OCI-LY3 (cell line): ENCODE results near the gene CCR7.

Experiments
- H2AFZ ChIP-seq: fragments of 200-600, 300-600 bp; shearing (Covaris generic); 2 replicates; pipeline ENCODE4 v1.6.0; 2014; ENCODE audit warnings: antibody characterized with exemption, low read depth, low read length
- H3K27ac ChIP-seq: fragments of 200-600, 300-600 bp; sonication (generic); 2 replicates; pipeline ENCODE4 v1.5.1; 2014; ENCODE audit warnings: mild to moderate bottlenecking, low read length, moderate library complexity, mixed read lengths
- H3K27me3 ChIP-seq: fragments of 200-600, 300-600 bp; sonication (generic); 2 replicates; pipeline ENCODE4 v1.6.1; 2014; ENCODE audit warnings: low read depth, low read length, mixed read lengths
- H3K36me3 ChIP-seq: fragments of 200-600, 300-600 bp; sonication (generic); replicated peaks from 2 replicates; pipeline ENCODE3; 2014; ENCODE audit warnings: low read depth, low read length, mixed read lengths
- H3K4me1 ChIP-seq: fragments of 300-600, 200-600 bp; sonication (generic); 2 replicates; pipeline ENCODE4 v1.6.1; 2014; ENCODE audit warnings: low read length, mixed read lengths
- H3K4me2 ChIP-seq: fragments of 200-600, 300-600 bp; sonication (generic); 2 replicates; pipeline ENCODE4 v1.6.1; 2014; ENCODE audit warnings: low read length, mixed read lengths
- H3K4me3 ChIP-seq: fragments of 300-600, 200-600 bp; sonication (generic); 2 replicates; pipeline ENCODE4 v1.5.1; 2014; ENCODE audit warnings: antibody characterized with exemption, mild to moderate bottlenecking, low read length, moderate library complexity
- H3K79me2 ChIP-seq: fragments of 300-600, 200-600 bp; shearing (Covaris generic); 2 replicates; pipeline ENCODE4 v1.6.1; 2014; ENCODE audit warnings: mild to moderate bottlenecking, low read length, mixed read lengths
- H3K9ac ChIP-seq: fragments of 300-600, 200-600 bp; shearing (Covaris generic); 2 replicates; pipeline ENCODE4 v1.6.0; 2014; ENCODE audit warnings: mild to moderate bottlenecking, low read length, moderate library complexity
- H3K9me3 ChIP-seq: fragments of 200-600, 300-600 bp; shearing (Covaris generic); 2 replicates; pipeline ENCODE4 v1.6.1; 2014; ENCODE audit warnings: low read length, mixed read lengths; ENCODE audit not compliant: insufficient read depth
- H4K20me1 ChIP-seq: fragments of 200-600, 300-600 bp; sonication (generic); 2 replicates; pipeline ENCODE4 v1.6.1; 2016; ENCODE audit warnings: low read length, mixed read lengths; ENCODE audit not compliant: insufficient read depth
- CTCF ChIP-seq: fragments of 200-600, 300-600 bp; sonication (generic); IDR thresholded peaks from 2 replicates; pipeline ENCODE4 v1.5.1; 2014; ENCODE audit warnings: antibody characterized with exemption, low read length, low read depth
- EZH2phosphoT487 ChIP-seq: fragments of 200-600 bp; shearing (Covaris generic); IDR thresholded peaks from 2 replicates; pipeline ENCODE4 v1.6.1; 2018; ENCODE audit warnings: antibody characterized with exemption, mixed run types, low read depth

CCR7 gene

GRCh38 chr17:40532520-40533253 is 32.6 kb downstream of the CCR7 start:
- H3K4me1 ChIP-seq = peaks cover 61% of the 10 kb centered on the region
- no peak overlapping the region for H2AFZ ChIP-seq
- H3K9ac ChIP-seq = peak overlapping the region; percentile 63
- peak overlapping the region; percentile 71 for H3K4me3 ChIP-seq
- no peaks in the 10 kb centered on the region for H3K9me3 ChIP-seq
- H4K20me1 ChIP-seq = no peaks in the 10 kb centered on the region
- peak overlapping the region; percentile 92 for H3K27ac ChIP-seq
- H3K79me2 ChIP-seq = no peaks in the 10 kb centered on the region
- no peaks in the 10 kb centered on the region for H3K36me3 ChIP-seq
- no peaks in the 10 kb centered on the region for H3K27me3 ChIP-seq
- no peak for TF ChIP-seq EZH2phosphoT487
- no peak for TF ChIP-seq CTCF
- H3K4me2 ChIP-seq = peak overlapping the region; percentile 77

- Histone ChIP-seq H3K4me1 (peaks cover 51% of the 10 kb centered on the region), H3K9ac (peak overlapping the region; percentile 63), H2AFZ (peak overlapping the region; percentile 40), H3K27ac (peak overlapping the region; percentile 92), H3K4me3 (peak overlapping the region; percentile 71), H3K36me3 (no peaks in the 10 kb centered on the region), H3K27me3 (0 out of 2 replicates have a peak, but pooled peaks cover 2% of the 10 kb centered on the region), H4K20me1 (no peaks in the 10 kb centered on the region), H3K9me3 (no peaks in the 10 kb centered on the region), H3K79me2 (no peaks in the 10 kb centered on the region), H3K4me2 (peak overlapping the region; percentile 77)
- TF ChIP-seq EZH2phosphoT487 (no peak), CTCF (no peak)
These were observed 34.0 kb downstream of the CCR7 start for GRCh38 chr17:40531051-40531991.

GRCh38 chr17:40530531-40530994 is 34.7 kb downstream of the CCR7 start:
- H3K4me1 ChIP-seq = peaks cover 47% of the 10 kb centered on the region
- peak overlapping the region; percentile 71; the same call in 1 of the 2 replicates for H3K4me3 ChIP-seq
- peak overlapping the region; percentile 61 for H3K9ac ChIP-seq
- no peaks in the 10 kb centered on the region for H3K79me2 ChIP-seq
- H4K20me1 ChIP-seq = no peaks in the 10 kb centered on the region
- H3K27me3 ChIP-seq = peaks cover 3% of the 10 kb centered on the region; the same call in 1 of the 2 replicates
- H3K4me2 ChIP-seq = peak overlapping the region; percentile 77
- H3K36me3 ChIP-seq = peaks cover 1% of the 10 kb centered on the region
- peak overlapping the region; percentile 92 for H3K27ac ChIP-seq
- H3K9me3 ChIP-seq = peaks cover 1% of the 10 kb centered on the region; the same call in 1 of the 2 replicates
- TF ChIP-seq CTCF = no peak
- no peak for TF ChIP-seq EZH2phosphoT487
- H2AFZ ChIP-seq = peak overlapping the region; percentile 27; the same call in 1 of the 2 replicates
